Activated effector memory CD4-positive, alpha-beta T cell treated with anti-CD3 and anti-CD28 coated beads, Interleukin-2, amount 50 U/mL, for 16 hours (primary cell): ENCODE measurements around the gene BIVM.

Experiments
- DNase-seq: peaks from one replicate; pipeline ENCODE4 v3.0.0-alpha.2; 2020

BIVM gene

GRCh38 chr13:102881819-102882686 lies 83.1 kb downstream of the BIVM start:
- DNase-seq = no peak
